ENCODE data around the gene SIRT1. TPM values are rescaled to one million over a fixed set of nuclear protein-coding genes. Genes with fewer than 3 reads are reported as not detected.

SIRT1 gene
- total and polyA plus RNA-seq, 2 of the 8 experiments (the other 6 are each of a cell fraction or from before 2014, with no cell fraction given), result 22.6 to 70.9 TPM

DNA sequence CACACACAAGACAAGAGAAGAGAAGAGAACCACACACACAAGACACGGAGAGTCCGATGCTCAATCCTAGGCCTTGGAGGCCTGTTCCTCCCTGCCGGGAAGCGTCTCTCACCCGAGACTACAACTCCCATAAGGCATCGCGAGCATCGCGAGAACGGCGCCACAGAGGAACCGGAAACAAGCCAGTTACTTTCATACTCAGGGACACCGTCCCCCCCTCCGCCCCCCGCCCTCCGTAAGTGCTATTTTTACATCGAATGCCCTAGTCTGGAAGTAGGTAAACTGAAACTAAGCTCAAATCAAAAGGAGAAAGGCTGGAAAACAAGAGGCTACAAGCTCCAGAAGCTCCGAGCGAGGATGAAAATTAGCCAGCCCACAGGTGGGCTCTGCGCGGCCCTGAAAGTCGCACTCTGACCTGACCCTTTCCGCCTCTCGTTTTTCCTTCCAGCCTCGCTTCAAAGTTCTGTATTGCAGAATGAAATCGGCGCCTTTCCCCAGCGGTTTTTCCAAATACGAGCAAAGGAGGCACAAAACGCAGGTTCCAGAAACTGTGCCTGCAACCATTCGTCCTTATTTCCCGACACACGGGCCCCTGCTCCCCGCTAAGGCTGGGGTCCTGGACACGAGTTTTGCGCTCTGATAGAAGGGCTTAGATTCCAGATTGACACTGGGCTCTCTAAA is 35.0 kb upstream of the SIRT1 start:
- peak overlapping the region; percentile 81 for H4K8ac ChIP-seq (ENCODE audit: extremely low read depth, insufficient read depth, low read length)
- no peak overlapping the region for H2BK20ac ChIP-seq (ENCODE audit: low read length)
- no peak overlapping the region for H3K14ac ChIP-seq (ENCODE audit: insufficient read length)
- H2AK5ac ChIP-seq (ENCODE audit: low read depth, low read length), result no peak overlapping the region; the same call in 1 of the 2 replicates
- H3K36me3 ChIP-seq (ENCODE audit: control insufficient read depth in 2 of 4, insufficient read depth in 4 of 4, low read length in 3 of 4), result no peaks in the 10 kb centered on the region
- ChIA-PET POLR2A (ENCODE audit: partially characterized antibody) (interaction anchor here (0.6 to 1.2 kb wide), 6 partner anchors 9 to 126 kb away, joined by 3 to 4 read pairs (median 3); no protein-coding TSS in a partner anchor), CTCF (ENCODE audit: partially characterized antibody) (interaction anchor here (0.9 kb wide), 2 partner anchors 12 to 61 kb away, joined by 3 to 4 read pairs; no protein-coding TSS in a partner anchor)
- no peaks in the 10 kb centered on the region for H3K9me3 ChIP-seq (ENCODE audit: insufficient read depth in 2 of 2, low read depth in 1 of 2, low read length in 1 of 2)
- no peak overlapping the region for H2BK120ac ChIP-seq (replicated peaks; ENCODE audit: low read depth, low read length)
- H3K56ac ChIP-seq (replicated peaks; ENCODE audit: insufficient read length, low read depth, low read length), result peak overlapping the region; percentile 91
- H3K4me3 ChIP-seq (ENCODE audit: extremely low read depth in 1 of 4, insufficient read depth in 2 of 4, low read depth in 3 of 4, low read length in 4 of 4), result peak overlapping the region; percentile 85 to 93 (median 89)
- no peaks in the 10 kb centered on the region for H4K20me1 ChIP-seq (replicated peaks in 1 of 2; ENCODE audit: control insufficient read depth in 1 of 2, insufficient read depth in 2 of 2, low read length in 2 of 2)
- 0 out of 2 replicates have a peak overlapping the region, but pooled peaks have one; percentile 72 for H2BK15ac ChIP-seq (ENCODE audit: low read length)
- peak overlapping the region; percentile 76 for H2AFZ ChIP-seq (ENCODE audit: low read length)
- H2BK12ac ChIP-seq (ENCODE audit: low read depth, low read length), result no peak overlapping the region; the same call in 1 of the 2 replicates
- peak overlapping the region; percentile 76 to 89 for H3K4me2 ChIP-seq (ENCODE audit: insufficient read depth in 1 of 2, low read depth in 2 of 2, low read length in 2 of 2)
- H3K23ac ChIP-seq (ENCODE audit: insufficient read length), result no peak overlapping the region
- H3K4ac ChIP-seq (replicated peaks; ENCODE audit: insufficient read length, low read depth, low read length), result peak overlapping the region; percentile 19
- H3K27ac ChIP-seq (ENCODE audit: low read depth, low read length), result peak overlapping the region; percentile 66
- no peaks in the 10 kb centered on the region for H3K79me2 ChIP-seq (ENCODE audit: control insufficient read depth in 1 of 2, insufficient read depth in 2 of 2, low read length in 2 of 2)
- no peaks in the 10 kb centered on the region for H3K27me3 ChIP-seq (replicated peaks in 1 of 4; ENCODE audit: control insufficient read depth in 3 of 4, extremely low read depth in 1 of 4, insufficient read depth in 3 of 4, low read length in 3 of 4)
- peak overlapping the region; percentile 79 for H4K5ac ChIP-seq (ENCODE audit: insufficient read length, low read depth, low read length)
- peak overlapping the region; percentile 58 for H2BK5ac ChIP-seq (ENCODE audit: low read depth, low read length)
- 2% methylated on average over 34 of the region's 36 CpGs; no CpG with 5 or more reads in 1 of the 2 experiments for WGBS, 2 experiments (ENCODE audit: extremely low coverage in 1 of 2, insufficient coverage in 1 of 2, insufficient read length in 1 of 2, insufficient replicate concordance in 2 of 2, low coverage in 1 of 2, low lambda C conversion rate in 2 of 2, missing lambda C conversion rate in 1 of 2)
- DNase-seq (ENCODE audit: low read depth in 1 of 2, low spot score in 2 of 2) (peak; percentile 81 to 94), FAIRE-seq (peak; percentile 85)
- peak overlapping the region; percentile 64; the same call in 1 of the 2 replicates for H3K18ac ChIP-seq (ENCODE audit: extremely low read depth, low read length)
- H3K79me1 ChIP-seq (ENCODE audit: low read depth, low read length), result no peaks in the 10 kb centered on the region
- no peaks in the 10 kb centered on the region for H3K4me1 ChIP-seq (replicated peaks in 1 of 4; ENCODE audit: control insufficient read depth in 3 of 4, insufficient read depth in 4 of 4, low read length in 3 of 4)
- H3K23me2 ChIP-seq (ENCODE audit: low read depth, low read length), result peaks cover 2% of the 10 kb centered on the region; the same call in 1 of the 2 replicates
- H4K91ac ChIP-seq (replicated peaks; ENCODE audit: insufficient read length, low read length), result no peak overlapping the region
- peak overlapping the region; percentile 78 to 98 (median 80) for H3K9ac ChIP-seq (replicated peaks in 1 of 4; ENCODE audit: extremely low read depth in 1 of 4, low read depth in 3 of 4, low read length in 3 of 4)
- no peak for TF ChIP-seq HDAC6 (IDR thresholded peaks at IDR 0.05; ENCODE audit: low read depth, low read length)
- no peak for TF ChIP-seq EP300 (IDR thresholded peaks at IDR 0.05; ENCODE audit: borderline replicate concordance in 1 of 2, low read depth in 2 of 2, low read length in 2 of 2)
- peak; percentile 37; the same call in 1 of the 2 replicates for TF ChIP-seq YY1 (IDR thresholded peaks at IDR 0.05; ENCODE audit: low read depth, low read length)
- TF ChIP-seq, protein P1, sequence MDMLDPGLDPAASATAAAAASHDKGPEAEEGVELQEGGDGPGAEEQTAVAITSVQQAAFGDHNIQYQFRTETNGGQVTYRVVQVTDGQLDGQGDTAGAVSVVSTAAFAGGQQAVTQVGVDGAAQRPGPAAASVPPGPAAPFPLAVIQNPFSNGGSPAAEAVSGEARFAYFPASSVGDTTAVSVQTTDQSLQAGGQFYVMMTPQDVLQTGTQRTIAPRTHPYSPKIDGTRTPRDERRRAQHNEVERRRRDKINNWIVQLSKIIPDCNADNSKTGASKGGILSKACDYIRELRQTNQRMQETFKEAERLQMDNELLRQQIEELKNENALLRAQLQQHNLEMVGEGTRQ (IDR thresholded peaks at IDR 0.05; ENCODE audit: low read length), result no peak
- TF ChIP-seq NANOG (IDR thresholded peaks at IDR 0.05; ENCODE audit: insufficient read depth, low read depth, low read length, poor library complexity, severe bottlenecking), result no peak
- TF ChIP-seq GABPA (IDR thresholded peaks at IDR 0.05; ENCODE audit: borderline replicate concordance, insufficient read depth, low read length), result peak; percentile 77; the same call in 1 of the 2 replicates
- TF ChIP-seq POLR2A (IDR thresholded peaks at IDR 0.05; ENCODE audit: control extremely low read depth in 1 of 2, low read depth in 2 of 2, low read length in 2 of 2), result peak in 1 of 2 experiments; percentile 83; a peak in 2 of 3 replicates
- 0 out of 2 replicates have a peak, but pooled peaks have one; percentile 62 for TF ChIP-seq RBBP5 (IDR thresholded peaks at IDR 0.05; ENCODE audit: borderline replicate concordance, low read depth, low read length)
- TF ChIP-seq PHF8 (conservative IDR thresholded peaks at IDR 0.05; ENCODE audit: low read depth, low read length), result peak; percentile 77
- no peak for TF ChIP-seq JUN (IDR thresholded peaks at IDR 0.05; ENCODE audit: low read depth, low read length)

Data from H1 (cell line).